HG02938 (cell line): Measurements from ENCODE around the gene CNOT2.
"Not testable (repeated sequence)": the region's sequence is repeated elsewhere in the genome, so short reads cannot be mapped to it uniquely, and the experiment has no call there.

Experiments
- ATAC-seq: cut with Tn5 transposase; IDR thresholded peaks from one replicate; pipeline ENCODE4 v1.9.1; 2021; ENCODE audit warnings: mild to moderate bottlenecking, moderate library complexity; ENCODE audit not compliant: unreplicated experiment

The CNOT2 gene

GRCh38 chr12:70292017-70292776 is 49.0 kb downstream of the CNOT2 start:
- ATAC-seq: no peak

GRCh38 chr12:70304684-70305555 is 61.7 kb downstream of the CNOT2 start:
- ATAC-seq: not testable (repeated sequence)

- no peak for ATAC-seq
These were observed 62.6 kb downstream of the CNOT2 start for GRCh38 chr12:70305794-70306193.

GRCh38 chr12:70306676-70307075 is 63.4 kb downstream of the CNOT2 start:
- ATAC-seq: no peak

GRCh38 chr12:70307868-70308267 is 64.6 kb downstream of the CNOT2 start:
- no peak for ATAC-seq

- ATAC-seq: no peak
These were observed 66.1 kb downstream of the CNOT2 start for GRCh38 chr12:70309348-70309747.

GRCh38 chr12:70314145-70314544 is 70.9 kb downstream of the CNOT2 start:
- no peak for ATAC-seq

- peak; percentile 96 for ATAC-seq
These were observed 74.5 kb downstream of the CNOT2 start for GRCh38 chr12:70317781-70318180.

GRCh38 chr12:70319605-70320004 is 76.4 kb downstream of the CNOT2 start:
- no peak for ATAC-seq

GRCh38 chr12:70321191-70321590 is 78.0 kb downstream of the CNOT2 start:
- ATAC-seq: no peak

GRCh38 chr12:70327541-70327940 is 84.3 kb downstream of the CNOT2 start:
- no peak for ATAC-seq

GRCh38 chr12:70329728-70330127 is 86.5 kb downstream of the CNOT2 start:
- ATAC-seq: no peak

GRCh38 chr12:70330158-70330557 is 86.9 kb downstream of the CNOT2 start:
- no peak for ATAC-seq

- ATAC-seq: no peak
These were observed 89.0 kb downstream of the CNOT2 start for GRCh38 chr12:70332236-70332635.

- no peak for ATAC-seq
These were observed 91.5 kb downstream of the CNOT2 start for GRCh38 chr12:70334742-70335141.

GRCh38 chr12:70338531-70338930 is 95.3 kb downstream of the CNOT2 start:
- ATAC-seq: no peak

GRCh38 chr12:70351076-70351475 is 107.8 kb downstream of the CNOT2 start:
- no peak for ATAC-seq

- no peak for ATAC-seq
These were observed 110.8 kb downstream of the CNOT2 start for GRCh38 chr12:70353780-70354660.

- no peak for ATAC-seq
These were observed 111.6 kb downstream of the CNOT2 start for GRCh38 chr12:70354787-70355186.

- no peak for ATAC-seq
These were observed 112.7 kb downstream of the CNOT2 start for GRCh38 chr12:70355972-70356371.
